ENCODE data around the gene TARS1. TPM values are rescaled to one million over a fixed set of nuclear protein-coding genes. Genes with fewer than 3 reads are reported as not detected.

Gene TARS1
- total and polyA plus RNA-seq, 2 of the 13 experiments (the other 11 are each of a cell fraction or from before 2014, with no cell fraction given) = 77.0 to 184 TPM

DNA sequence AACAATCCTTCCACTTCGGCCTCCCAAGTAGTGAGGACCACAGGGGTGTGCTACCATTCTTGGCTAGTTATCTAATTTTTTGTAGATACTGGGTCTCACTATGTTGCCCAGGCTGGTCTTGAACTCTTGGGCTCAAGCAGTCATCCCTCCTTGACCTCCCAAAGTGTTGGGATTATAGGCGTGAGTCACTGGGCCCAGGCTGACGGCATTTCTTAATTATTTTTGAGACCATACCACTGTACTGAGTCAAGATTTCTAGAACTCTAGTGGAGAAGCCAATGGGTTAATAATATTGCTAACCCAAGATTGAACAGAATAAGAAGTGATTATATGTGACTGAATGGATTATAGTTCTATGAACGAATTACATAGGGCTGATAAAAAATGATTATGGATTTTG, 66.7 kb downstream of the TARS1 start:
- FAIRE-seq (no peak), DNase-seq (ENCODE audit: low spot score) (no peak), ATAC-seq (no peak)
- CTCF ChIA-PET (ENCODE audit: low intra/inter-chr PET ratio, low total read pairs) = no interaction called here
- no peaks in the 10 kb centered on the region for H3K9me3 ChIP-seq (ENCODE audit: low read length)
- POLR2A ChIA-PET = no interaction called here
- no peak overlapping the region for H3K27ac ChIP-seq (ENCODE audit: extremely low read length, insufficient read depth, low read length)
- in situ Hi-C loops (cut with HindIII; ENCODE audit: extremely low pct_ligation_motif_present, low pct_unique_long_range_greater_than_20kb) (no loop called here), intact Hi-C loops (cut with micrococcal nuclease; ENCODE audit: unreplicated experiment) (no loop called here)
- no peaks in the 10 kb centered on the region for H3K79me2 ChIP-seq (ENCODE audit: insufficient read depth, low read length)
- H3K4me2 ChIP-seq (ENCODE audit: low read depth, low read length) = no peak overlapping the region
- no peaks in the 10 kb centered on the region for H4K20me1 ChIP-seq (ENCODE audit: insufficient read depth, low read length)
- no TSS peak for BruUV-seq (replicated peaks)
- H3K4me1 ChIP-seq (ENCODE audit: insufficient read depth, low read length) = peaks cover 10% of the 10 kb centered on the region
- H3K27me3 ChIP-seq (ENCODE audit: control insufficient read depth in 1 of 2, insufficient read depth in 2 of 2, low read length in 2 of 2) = no peaks in the 10 kb centered on the region
- no peak overlapping the region for H2AFZ ChIP-seq (ENCODE audit: low read length)
- 41% methylated on average over 4 of the region's 4 CpGs for WGBS (ENCODE audit: low lambda C conversion rate)
- TF ChIP-seq ZNF570 (CRISPR knock-in tag; IDR thresholded peaks at IDR 0.05; ENCODE audit: borderline replicate concordance) = no peak
- TF ChIP-seq, protein P1, sequence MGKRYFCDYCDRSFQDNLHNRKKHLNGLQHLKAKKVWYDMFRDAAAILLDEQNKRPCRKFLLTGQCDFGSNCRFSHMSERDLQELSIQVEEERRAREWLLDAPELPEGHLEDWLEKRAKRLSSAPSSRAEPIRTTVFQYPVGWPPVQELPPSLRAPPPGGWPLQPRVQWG (CRISPR knock-in tag; IDR thresholded peaks at IDR 0.05; ENCODE audit: borderline replicate concordance, low read depth) = no peak
- TF ChIP-seq ZNF337 (CRISPR knock-in tag; IDR thresholded peaks at IDR 0.05; ENCODE audit: borderline replicate concordance, low read depth) = no peak
- TF ChIP-seq GFI1 (CRISPR knock-in tag; IDR thresholded peaks at IDR 0.05; ENCODE audit: borderline replicate concordance) = no peak
- TF ChIP-seq KLF16 (CRISPR knock-in tag; IDR thresholded peaks at IDR 0.05) = no peak
- no peak for TF ChIP-seq DNMT3B (CRISPR knock-in tag; conservative IDR thresholded peaks at IDR 0.05)
- no peak for TF ChIP-seq FOXM1 (CRISPR knock-in tag; IDR thresholded peaks at IDR 0.05)
- no peak for TF ChIP-seq ZEB1 (IDR thresholded peaks at IDR 0.05; ENCODE audit: insufficient replicate concordance, low read depth)
- no peak for TF ChIP-seq ZNF644 (CRISPR knock-in tag; IDR thresholded peaks at IDR 0.05; ENCODE audit: low read depth)
- TF ChIP-seq FOSL1 (CRISPR knock-in tag; IDR thresholded peaks at IDR 0.05; ENCODE audit: borderline replicate concordance) = no peak
- TF ChIP-seq ZNF329 (CRISPR knock-in tag; IDR thresholded peaks at IDR 0.05; ENCODE audit: low read depth) = no peak
- no peak for TF ChIP-seq RBM39 (IDR thresholded peaks at IDR 0.05; ENCODE audit: low read depth, low read length, poor library complexity, severe bottlenecking)
- TF ChIP-seq HOXA5 (CRISPR knock-in tag; IDR thresholded peaks at IDR 0.05) = no peak
- TF ChIP-seq, protein P2, sequence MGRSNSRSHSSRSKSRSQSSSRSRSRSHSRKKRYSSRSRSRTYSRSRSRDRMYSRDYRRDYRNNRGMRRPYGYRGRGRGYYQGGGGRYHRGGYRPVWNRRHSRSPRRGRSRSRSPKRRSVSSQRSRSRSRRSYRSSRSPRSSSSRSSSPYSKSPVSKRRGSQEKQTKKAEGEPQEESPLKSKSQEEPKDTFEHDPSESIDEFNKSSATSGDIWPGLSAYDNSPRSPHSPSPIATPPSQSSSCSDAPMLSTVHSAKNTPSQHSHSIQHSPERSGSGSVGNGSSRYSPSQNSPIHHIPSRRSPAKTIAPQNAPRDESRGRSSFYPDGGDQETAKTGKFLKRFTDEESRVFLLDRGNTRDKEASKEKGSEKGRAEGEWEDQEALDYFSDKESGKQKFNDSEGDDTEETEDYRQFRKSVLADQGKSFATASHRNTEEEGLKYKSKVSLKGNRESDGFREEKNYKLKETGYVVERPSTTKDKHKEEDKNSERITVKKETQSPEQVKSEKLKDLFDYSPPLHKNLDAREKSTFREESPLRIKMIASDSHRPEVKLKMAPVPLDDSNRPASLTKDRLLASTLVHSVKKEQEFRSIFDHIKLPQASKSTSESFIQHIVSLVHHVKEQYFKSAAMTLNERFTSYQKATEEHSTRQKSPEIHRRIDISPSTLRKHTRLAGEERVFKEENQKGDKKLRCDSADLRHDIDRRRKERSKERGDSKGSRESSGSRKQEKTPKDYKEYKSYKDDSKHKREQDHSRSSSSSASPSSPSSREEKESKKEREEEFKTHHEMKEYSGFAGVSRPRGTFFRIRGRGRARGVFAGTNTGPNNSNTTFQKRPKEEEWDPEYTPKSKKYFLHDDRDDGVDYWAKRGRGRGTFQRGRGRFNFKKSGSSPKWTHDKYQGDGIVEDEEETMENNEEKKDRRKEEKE (IDR thresholded peaks at IDR 0.05) = no peak
- TF ChIP-seq FIP1L1 (IDR thresholded peaks at IDR 0.05; ENCODE audit: borderline replicate concordance, insufficient read depth, low read depth, low read length) = no peak
- TF ChIP-seq ZNF550 (CRISPR knock-in tag; IDR thresholded peaks at IDR 0.05; ENCODE audit: borderline replicate concordance) = no peak
- TF ChIP-seq KAT8 (CRISPR knock-in tag; IDR thresholded peaks at IDR 0.05) = no peak
- no peak for TF ChIP-seq ZFP62 (CRISPR knock-in tag; IDR thresholded peaks at IDR 0.05)
- TF ChIP-seq SMAD1 (CRISPR knock-in tag; IDR thresholded peaks at IDR 0.05; ENCODE audit: borderline replicate concordance, low read depth) = no peak
- no peak for TF ChIP-seq ZNF121 (CRISPR knock-in tag; IDR thresholded peaks at IDR 0.05)
- H3K4me3 ChIP-seq (replicated peaks in 1 of 3; ENCODE audit: insufficient read depth in 1 of 3, low read depth in 2 of 3, low read length in 3 of 3) = no peak overlapping the region
- H3K9ac ChIP-seq (ENCODE audit: insufficient read depth, low read depth, low read length) = no peak overlapping the region
- no peaks in the 10 kb centered on the region for H3K36me3 ChIP-seq (replicated peaks in 1 of 2; ENCODE audit: control insufficient read depth in 1 of 2, insufficient read depth in 2 of 2, low read length in 2 of 2)
